GM19324 (cell line): Measurements from ENCODE around the gene ANKRD55.
"Not testable (repeated sequence)": the region's sequence is repeated elsewhere in the genome, so short reads cannot be mapped to it uniquely, and the experiment has no call there.

Source experiments
- ATAC-seq: cut with Tn5 transposase; IDR thresholded peaks from one replicate; pipeline ENCODE4 v1.9.1; 2021; ENCODE audit warnings: mild to moderate bottlenecking, moderate library complexity; ENCODE audit not compliant: unreplicated experiment, low FRiP score

The ANKRD55 gene

DNA sequence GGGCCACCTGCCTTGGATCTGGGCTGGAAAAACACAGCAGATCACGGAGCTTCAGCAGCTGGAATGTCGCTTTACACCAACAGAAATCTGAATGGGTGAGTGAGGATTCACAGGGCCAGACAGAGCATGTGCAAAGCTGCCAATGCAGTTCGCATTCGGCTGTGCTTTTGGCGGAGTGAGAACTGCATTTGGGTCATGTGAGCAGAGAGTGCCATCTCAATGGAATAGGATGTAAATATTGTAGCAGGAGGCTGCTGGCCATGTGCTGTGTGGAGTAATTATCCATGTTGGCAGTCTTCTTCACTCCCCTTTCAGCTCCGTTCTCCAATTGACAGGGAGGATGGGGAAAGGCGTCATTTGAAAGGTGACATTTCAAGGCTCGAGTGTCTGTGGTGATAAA, at the start of gene ANKRD55:
TSS of gene ANKRD55 (minus strand) at position 101 of the 400 bp plus-strand sequence. CDS start 417 bp downstream, outside the sequence.
- ATAC-seq: no peak

DNA sequence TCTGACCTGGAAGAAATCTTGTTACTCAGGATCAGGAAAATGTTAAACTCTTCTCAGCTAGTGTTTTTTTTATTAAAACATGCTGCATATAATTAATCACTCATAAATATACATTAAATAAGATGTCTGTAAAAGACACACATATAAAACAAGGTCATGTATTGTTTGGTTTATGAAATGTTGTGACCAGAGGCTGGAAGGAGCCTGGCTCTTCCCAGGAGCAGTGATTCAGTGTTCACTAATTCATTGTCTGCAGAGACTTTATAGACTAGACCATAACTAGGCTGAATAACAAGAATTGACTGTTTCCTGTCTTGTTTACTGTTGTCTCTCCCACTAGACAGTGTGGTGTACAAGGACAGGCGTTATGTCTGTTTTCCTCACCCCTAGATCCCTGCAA, 49.1 kb upstream of the ANKRD55 start:
- ATAC-seq: no peak

DNA sequence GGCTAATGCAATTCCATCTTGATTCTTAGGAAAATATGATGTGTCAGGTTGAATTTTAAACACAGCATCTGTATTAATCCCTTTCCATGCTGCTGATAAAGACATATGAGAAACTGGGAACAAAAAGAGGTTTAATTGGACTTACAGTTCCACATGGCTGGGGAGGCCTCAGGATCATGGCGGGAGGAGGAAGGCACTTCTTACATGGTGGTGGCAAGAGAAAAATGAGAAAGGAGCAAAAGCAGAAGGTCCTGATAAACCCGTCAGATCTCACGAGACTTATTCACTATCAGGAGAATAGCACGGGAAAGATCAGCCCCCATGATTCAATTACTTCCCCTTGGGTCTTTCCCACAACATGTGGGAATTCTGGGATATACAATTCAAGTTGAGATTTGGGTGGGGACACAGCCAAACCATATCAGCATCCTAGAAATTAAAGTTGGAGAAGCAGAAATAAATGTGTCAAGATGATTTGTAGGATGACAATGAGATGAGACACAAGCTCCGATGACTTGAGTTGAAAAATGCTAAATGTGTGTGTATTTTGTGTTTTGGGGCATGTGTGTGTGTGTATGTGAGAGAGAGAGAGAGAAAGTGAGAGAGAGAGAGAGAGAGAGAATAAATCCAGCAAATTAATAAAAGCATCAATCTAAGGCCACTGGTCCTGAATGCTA, 48.5 kb upstream of the ANKRD55 start:
- no peak for ATAC-seq

DNA sequence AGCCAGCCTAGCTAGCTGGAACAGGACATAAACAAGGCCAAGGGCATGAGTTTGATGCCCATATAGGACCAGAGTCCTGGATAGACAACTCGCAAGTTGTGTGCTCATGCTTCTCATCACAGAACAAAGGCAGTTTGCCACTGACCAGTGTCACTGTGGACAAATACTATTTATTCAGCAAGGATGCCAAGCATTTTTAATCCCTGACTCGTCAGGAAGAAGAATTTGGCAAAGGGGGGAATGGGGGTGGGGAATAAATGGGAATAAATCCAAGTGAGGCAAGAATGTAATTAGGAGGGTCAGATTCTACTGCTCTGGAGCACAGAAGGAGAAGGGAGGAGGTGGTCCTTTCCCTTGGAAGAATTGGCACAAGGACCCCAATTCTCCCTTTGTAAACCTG, 46.8 kb upstream of the ANKRD55 start:
- no peak for ATAC-seq

DNA sequence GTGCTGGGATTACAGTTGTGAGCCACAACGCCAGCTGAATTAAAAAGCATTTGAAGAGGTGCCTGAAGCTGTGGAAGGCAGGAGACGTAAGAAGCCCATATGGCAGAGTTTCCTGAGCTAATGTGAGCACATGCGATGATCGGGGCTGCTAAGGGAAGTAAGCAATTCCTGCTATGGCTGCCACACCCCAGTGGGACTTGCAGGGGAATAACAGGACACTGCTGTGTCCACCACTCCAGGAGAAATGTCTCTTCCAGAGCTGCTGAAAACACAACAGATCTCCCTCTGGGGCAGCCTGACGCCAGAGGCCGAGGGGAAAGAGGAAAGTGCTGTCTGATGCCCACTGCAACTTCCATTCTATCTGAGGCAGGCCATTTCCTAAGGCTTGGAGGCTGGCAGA, 46.2 kb upstream of the ANKRD55 start:
- ATAC-seq: no peak

DNA sequence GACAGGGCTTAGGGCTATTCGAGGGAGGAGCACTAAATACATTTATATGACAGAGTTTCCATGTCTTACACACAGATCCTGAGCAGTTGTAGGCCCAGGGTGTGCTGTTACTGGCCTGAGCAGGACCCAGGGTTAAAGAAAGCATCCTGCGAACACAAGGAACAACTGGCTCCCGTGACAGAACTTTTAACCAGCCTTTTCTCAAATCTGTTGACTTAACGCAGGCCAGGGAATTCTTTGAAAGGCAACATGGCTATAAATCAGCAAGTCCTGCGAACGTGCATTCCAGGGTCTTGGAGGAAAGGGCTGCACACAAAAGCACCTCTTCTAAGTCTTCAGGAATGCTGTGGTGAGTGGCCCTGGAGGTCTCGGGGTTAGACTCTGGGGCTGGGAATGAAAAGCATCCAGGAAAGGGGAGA, 45.2 kb upstream of the ANKRD55 start:
- no peak for ATAC-seq

DNA sequence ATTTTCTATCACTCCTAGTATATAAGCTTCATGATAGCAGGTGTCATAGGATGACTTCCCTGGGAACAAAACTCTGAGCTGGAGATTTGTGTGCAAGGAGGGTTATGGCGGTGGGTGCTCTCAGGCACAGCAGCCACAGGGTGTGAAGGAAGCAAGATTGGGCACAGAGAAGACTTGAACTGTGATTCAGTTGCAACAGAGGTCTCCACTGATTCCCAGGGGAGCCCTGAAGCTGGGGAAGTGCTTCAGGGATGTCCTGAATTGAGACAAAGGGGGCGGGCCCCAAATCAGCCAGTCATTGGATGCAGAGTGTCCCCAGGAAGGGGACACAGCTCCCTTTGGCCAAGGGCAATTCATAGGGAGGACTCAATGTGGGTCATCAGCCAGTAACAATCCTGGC, 44.4 kb upstream of the ANKRD55 start:
- ATAC-seq: no peak

DNA sequence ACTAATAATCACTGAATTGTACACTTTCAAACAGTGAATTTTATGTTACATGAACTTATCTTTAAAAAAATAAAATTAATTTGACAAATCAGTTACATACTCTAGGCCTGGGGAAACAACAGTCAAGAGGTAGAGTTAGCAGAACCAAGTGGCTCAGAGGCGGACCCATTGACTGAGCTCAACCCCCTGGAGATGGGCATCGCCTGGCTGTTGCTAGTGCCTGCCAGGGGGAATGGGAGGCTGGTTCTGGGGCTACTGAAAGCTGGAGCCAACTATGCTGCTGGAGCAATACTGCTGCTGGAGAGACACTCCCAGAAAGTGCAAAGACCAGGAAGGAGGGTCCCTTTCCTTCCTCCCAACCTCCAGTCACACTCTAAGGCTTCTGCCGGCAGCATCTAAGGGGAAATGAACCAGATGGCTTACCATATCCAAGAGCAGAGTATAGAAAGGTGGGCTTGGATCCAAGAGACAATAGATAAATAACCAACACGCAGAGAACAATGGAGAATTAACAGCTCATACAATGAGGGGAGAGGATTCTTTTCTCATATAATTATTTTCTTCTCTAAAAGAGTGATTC, 40.3 kb upstream of the ANKRD55 start:
- ATAC-seq: no peak

DNA sequence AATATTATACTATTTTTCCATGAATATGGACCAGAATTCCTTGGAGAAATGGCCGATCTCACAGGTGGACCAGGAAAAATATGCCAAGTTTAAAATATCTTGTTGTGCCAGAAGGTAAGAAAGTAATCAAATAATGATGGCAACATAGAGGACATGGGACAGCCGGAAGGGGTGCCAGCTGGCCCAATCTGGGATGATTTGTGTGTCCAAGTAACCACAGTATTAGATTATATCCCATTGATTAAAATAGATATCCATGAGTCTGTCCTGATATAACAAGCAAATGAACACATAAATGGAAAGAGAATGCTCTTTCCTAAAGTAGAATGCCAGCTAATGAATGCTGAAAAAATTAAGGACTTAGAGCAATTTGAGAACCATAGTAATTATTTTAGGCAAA, 39.6 kb upstream of the ANKRD55 start:
- no peak for ATAC-seq

DNA sequence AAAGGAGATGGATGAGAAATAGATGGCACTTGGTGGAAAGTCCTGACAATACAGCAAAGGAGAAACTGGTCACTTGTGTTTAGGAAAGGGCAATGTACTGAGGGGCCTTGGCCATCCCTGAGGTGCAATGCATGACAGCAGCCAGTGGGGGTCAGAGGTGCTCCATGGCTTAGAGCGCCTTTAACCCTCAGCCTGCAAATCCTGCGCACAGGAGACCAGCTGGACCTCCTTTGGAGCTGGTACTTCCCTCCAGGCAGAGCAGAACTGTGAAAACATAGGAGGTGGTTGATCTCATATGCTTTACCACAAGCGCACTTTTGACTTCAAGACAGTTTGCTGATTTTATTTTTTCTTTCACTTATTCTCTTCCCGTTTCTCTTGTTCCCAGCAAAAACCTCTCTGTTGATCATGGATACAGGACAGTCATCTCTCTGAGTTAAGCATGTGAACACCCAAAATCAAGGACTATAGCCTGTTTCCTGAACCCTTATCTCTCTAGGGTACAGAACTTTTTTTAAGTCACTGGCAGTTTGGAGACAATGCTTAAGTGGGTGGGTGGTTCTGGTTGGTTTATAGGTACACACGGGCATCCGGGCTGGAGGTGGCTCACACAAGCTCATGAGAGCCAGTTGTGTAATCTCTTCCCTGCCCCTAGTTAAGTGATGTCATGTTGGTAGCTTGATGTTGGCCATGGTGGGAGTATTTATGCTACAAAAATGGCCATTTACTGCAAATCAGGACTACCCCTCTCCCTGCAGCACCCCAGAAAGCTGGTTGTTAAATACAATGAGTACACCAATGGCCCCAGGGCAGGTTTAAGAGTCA, 37.6 kb upstream of the ANKRD55 start:
- ATAC-seq: peak; percentile 69

DNA sequence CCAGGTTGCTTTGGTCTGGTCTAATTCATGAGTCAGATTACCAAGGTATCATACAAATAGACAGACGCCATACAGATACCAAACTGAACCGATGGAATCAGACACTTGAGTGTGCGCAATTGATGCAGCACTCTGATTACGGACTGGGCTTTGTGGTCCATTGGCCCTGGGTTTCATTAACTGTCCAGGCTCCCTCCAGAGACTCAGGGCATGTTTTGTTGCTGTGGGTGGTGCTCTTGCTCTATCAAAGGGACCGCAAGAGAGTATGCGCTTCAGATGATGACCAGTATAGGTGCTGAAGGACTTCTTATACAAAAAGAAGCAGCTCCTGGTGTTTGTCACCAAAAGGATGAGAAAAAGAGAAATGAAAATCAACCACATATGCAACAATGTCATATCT, 36.9 kb upstream of the ANKRD55 start:
- ATAC-seq: peak; percentile 29

DNA sequence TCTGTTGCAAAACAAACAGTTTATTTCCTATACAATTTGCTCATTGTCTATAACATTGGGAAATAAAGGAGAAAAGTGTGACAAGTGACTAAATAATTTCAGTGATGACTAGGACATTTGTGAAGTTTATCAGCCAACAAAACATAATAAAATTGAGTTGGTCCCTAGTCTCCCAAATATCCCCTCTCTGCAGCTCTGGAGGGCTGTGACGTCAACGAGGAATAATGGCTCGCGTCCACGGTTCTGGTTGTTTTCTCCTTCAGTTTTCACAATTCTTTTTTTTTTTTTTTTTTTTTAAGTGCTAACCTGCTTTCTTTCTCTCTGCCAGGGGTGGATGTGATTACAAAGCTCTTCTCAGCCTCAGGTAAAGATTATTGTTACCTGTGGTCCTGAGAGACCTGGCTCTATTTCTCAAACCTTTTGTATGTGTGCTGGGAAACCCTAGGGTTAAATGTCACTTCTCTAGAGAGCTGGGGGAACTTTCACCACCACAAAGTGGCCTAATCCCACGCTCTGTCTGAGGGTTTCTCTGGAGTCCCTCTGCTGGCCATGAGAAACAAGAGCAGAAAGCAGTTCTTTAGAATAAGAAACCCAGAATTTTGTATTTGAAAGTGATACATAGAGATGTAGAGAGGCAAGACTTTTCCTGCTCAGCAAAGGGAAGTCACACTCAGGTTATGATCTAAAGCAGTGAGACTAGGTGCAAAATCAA, 36.2 kb upstream of the ANKRD55 start:
- ATAC-seq: no peak

DNA sequence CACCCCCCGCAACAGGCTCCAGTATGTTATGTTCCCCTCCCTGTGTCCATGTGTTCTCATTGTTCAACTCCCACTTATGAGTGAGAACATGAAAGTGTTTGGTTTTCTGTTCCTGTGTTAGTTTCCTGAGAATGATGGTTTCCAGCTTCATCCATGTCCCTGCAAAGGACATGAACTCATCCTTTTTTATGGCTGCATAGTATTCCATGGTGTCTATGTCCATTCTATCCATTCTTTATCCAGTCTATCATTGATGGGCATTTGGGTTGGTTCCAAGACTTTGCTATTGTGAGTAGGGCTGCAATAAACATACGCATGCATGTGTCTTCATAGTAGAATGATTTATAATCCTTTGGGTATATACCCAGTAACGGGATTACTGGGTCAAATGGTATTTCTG, 35.6 kb upstream of the ANKRD55 start:
- ATAC-seq: not testable (repeated sequence)

DNA sequence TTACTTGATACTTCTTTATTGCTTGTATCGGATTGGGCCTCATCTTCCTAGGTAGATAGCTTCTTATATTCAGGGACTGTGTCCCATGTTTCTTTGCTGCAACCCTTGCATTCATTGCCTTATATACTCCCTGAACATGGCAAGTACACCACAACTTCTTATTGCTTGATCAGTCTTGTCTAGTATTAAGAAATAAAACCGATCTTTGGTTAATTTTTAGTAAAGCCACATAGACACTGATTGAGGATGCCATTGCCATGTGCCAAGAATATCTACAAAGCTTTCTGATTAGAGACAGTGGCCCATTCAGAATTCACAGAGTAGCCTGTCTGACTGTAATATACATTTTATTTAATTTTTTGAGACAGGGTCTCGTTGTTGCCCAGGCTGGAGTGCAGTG, 34.7 kb upstream of the ANKRD55 start:
- no peak for ATAC-seq

DNA sequence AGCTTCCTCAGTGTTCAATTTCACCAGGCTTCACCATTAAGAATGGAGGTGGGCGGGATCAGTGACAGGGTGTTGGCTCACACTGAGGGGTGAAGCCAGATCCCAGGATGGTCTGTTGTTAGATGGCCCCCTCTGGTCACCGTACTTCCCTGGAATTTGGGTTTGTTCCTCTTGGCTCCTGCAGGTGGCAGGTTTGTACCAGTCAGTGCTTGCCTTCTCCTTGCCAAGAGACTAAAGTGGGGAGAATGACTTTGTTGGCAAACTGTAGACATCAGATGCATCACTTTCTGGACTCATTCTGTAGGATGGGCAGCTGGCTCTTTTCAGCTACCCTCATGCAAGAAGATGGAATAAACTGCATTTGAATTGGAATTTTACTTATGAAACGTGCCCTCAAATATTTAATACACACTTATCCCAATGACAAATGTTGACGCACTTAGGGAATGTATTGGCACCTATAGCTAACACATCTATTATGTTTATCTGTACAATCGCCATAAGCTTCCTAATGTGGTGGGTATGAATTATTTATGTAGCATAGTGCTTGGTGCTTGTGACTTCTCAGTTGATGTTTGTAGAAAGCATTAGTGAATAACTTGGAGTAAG, 31.4 kb upstream of the ANKRD55 start:
- no peak for ATAC-seq

DNA sequence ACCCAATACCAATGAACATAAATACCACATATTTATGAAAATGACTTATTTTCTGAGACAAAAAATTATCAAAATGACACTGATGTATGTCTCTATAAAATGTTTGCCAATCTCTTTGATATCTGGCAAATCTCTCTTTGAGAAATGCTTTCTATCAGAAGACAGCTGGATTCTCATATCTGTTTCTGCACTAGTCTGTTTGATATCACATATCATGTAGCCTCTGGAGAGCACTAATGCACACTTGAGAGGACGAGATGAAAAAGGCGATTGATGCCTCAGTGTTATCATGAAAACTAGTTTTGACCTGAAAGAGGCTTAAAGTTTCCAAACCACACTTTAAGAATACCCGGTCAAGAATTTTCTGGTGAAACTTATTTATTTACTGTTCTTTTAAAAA, 29.1 kb upstream of the ANKRD55 start:
- ATAC-seq: no peak

DNA sequence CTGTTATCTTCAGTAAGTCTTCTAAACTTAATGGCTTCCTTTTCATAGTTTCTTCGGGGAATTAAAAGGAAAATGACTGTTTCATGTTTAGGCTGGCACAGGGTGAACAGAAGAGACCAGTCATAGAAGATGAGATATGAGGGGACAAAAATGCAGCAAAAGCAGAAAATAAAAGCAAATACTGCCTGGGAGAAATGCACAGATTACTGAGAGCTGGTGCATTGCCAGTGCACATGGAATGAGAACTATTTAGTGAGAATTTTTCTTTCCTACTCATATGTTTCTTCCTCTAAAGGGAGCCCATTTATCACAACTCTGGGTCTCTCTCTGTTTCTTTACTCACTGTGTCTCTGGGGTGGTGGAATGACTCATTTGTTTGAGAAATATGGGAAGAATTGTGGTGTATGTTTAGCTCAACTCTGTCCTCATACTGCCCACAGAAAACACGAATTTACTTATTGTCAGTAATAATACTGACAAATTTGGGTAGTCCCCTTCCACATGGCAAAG, 25.9 kb upstream of the ANKRD55 start:
- no peak for ATAC-seq

DNA sequence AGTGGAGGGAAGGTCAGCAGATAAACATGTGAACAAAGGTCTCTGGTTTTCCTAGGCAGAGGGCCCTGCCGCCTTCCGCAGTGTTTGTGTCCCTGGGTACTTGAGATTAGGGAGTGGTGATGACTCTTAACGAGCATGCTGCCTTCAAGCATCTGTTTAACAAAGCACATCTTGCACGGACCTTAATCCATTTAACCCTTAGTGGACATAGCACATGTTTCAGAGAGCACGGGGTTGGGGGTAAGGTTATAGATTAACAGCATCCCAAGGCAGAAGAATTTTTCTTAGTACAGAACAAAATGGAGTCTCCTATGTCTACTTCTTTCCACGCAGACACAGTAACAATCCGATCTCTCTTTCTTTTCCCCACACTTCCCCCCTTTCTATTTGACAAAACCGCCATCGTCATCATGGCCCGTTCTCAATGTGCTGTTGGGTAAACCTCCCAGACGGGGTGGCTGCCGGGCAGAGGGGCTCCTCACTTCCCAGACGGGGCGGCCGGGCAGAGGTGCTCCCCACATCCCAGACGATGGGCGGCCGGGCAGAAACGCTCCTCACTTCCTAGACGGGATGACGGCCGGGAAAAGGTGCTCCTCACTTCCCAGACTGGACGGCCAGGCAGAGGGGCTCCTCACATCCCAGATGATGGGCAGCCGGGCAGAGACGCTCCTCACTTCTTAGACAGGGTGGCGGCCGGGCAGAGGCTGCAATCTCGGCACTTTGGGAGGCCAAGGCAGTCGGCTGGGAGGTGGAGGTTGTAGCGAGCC, 24.8 kb upstream of the ANKRD55 start:
- ATAC-seq: not testable (repeated sequence)

DNA sequence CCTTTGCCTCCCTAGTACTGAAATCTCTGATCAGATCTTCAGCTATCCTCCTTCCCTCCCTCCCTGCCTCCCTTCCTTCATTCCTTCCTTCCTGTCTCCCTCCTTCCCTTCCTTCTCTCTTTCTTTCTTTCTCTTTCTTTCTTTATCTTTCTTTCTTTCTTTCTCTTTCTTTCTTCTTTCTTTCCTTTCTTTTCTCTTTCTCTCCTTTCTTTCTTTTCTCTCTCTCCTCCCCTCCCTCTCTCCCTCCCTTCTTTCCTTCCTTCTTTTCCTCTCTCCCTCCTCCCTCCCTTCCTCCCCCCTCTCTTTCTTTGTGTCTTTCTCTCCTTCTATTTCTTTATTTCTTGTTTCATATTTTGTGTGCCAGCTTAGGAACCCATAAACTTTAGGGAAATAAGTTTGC, 23.9 kb upstream of the ANKRD55 start:
- no peak for ATAC-seq

DNA sequence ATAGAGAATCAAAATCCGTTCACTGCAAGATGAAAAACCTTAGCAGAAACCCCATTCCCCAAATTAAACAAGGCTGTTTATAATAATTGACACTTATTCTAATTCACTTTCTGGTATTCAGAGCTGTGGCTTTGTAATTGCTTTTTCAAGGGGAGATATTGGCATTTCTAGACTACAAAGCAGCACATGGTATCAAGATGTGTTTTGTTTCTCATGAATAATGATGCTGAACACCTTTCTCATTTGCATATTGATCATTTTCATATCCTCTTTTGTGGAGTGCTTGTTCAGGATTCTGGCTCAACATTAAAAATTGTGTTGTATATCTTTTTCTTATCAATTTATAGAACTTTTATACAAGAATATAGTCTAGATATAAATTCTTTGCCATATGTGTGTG, 22.4 kb upstream of the ANKRD55 start:
- no peak for ATAC-seq
